H1 (cell line): ENCODE measurements around the gene RNASEL. TPM values are rescaled to one million over a fixed set of nuclear protein-coding genes. Genes with fewer than 3 reads are reported as not detected.

ENCODE experiments used
- CTCF ChIA-PET: fragments of 300-600 bp; sonication (Branson Sonifier 250); formaldehyde crosslinking; loops from one replicate; lab custom pipeline; 2021; ENCODE audit not compliant: partially characterized antibody; lab: Charles Lee
- POLR2A ChIA-PET: fragments of 300-600 bp; sonication (Branson Sonifier 250); formaldehyde crosslinking; loops from one replicate; lab custom pipeline; 2021; ENCODE audit warnings: inconsistent platforms; ENCODE audit not compliant: partially characterized antibody; lab: Charles Lee
- DNase-seq, 2 experiments: peaks; one replicate each; pipeline versions ENCODE4 v3.0.0 to v3.0.0-alpha.2; 2010 to 2022; ENCODE audit warnings: low spot score in 2 of 2, low read depth in 1 of 2, mixed read lengths in 1 of 2
- FAIRE-seq: peaks from 2 replicates; lab custom pipeline; 2011; peaks lifted over from hg19 to GRCh38; lab: Jason Lieb, UNC
- H2AFZ ChIP-seq: 2 replicates; pipeline ENCODE4 v1.8.1; 2012; ENCODE audit warnings: low read length, inconsistent platforms
- H2AK5ac ChIP-seq: 2 replicates; pipeline ENCODE4 v1.6.1; 2013; ENCODE audit warnings: low read depth, low read length
- H2BK120ac ChIP-seq: replicated peaks from 2 replicates; pipeline ENCODE3; 2013; ENCODE audit warnings: low read depth, low read length, inconsistent platforms
- H2BK12ac ChIP-seq: 2 replicates; pipeline ENCODE4 v1.6.1; 2013; ENCODE audit warnings: low read depth, low read length
- H2BK15ac ChIP-seq: 2 replicates; pipeline ENCODE4 v1.6.1; 2013; ENCODE audit warnings: low read length
- H2BK20ac ChIP-seq: 2 replicates; pipeline ENCODE4 v1.6.1; 2013; ENCODE audit warnings: low read length
- H2BK5ac ChIP-seq: 2 replicates; pipeline ENCODE4 v1.6.1; 2013; ENCODE audit warnings: low read depth, low read length
- H3K14ac ChIP-seq: 2 replicates; pipeline ENCODE4 v1.6.1; 2013; ENCODE audit warnings: inconsistent platforms; ENCODE audit not compliant: insufficient read length
- H3K18ac ChIP-seq: 2 replicates; pipeline ENCODE4 v1.6.1; 2013; ENCODE audit warnings: low read length; ENCODE audit errors: extremely low read depth
- H3K23ac ChIP-seq: 2 replicates; pipeline ENCODE4 v1.6.1; 2013; ENCODE audit warnings: inconsistent platforms; ENCODE audit not compliant: insufficient read length
- H3K23me2 ChIP-seq: 2 replicates; pipeline ENCODE4 v1.6.1; 2013; ENCODE audit warnings: low read depth, low read length
- H3K27ac ChIP-seq: 2 replicates; pipeline ENCODE4 v1.6.1; 2011; ENCODE audit warnings: low read depth, low read length, inconsistent platforms
- H3K27me3 ChIP-seq, 4 experiments: replicated peaks in 1 of 4; 1 replicate in 1 of 4; 2 replicates in 3 of 4; pipeline versions ENCODE4 v1.6.1 to v1.8.1; 2011 to 2013; ENCODE audit warnings: low read length in 3 of 4, mild to moderate bottlenecking in 3 of 4, inconsistent platforms in 2 of 4, mixed read lengths in 2 of 4, moderate library complexity in 1 of 4; ENCODE audit not compliant: control insufficient read depth in 3 of 4, insufficient read depth in 3 of 4; ENCODE audit errors: extremely low read depth in 1 of 4
- H3K36me3 ChIP-seq, 4 experiments: 2 replicates each; pipeline versions ENCODE4 v1.6.1 to v1.8.1; 2011 to 2013; ENCODE audit warnings: mild to moderate bottlenecking in 4 of 4, low read length in 3 of 4, moderate library complexity in 2 of 4, control low read depth in 1 of 4, inconsistent platforms in 1 of 4; ENCODE audit not compliant: insufficient read depth in 4 of 4, control insufficient read depth in 2 of 4
- H3K4ac ChIP-seq: replicated peaks from 2 replicates; pipeline ENCODE3; 2013; ENCODE audit warnings: low read length, low read depth, mixed read lengths, inconsistent platforms; ENCODE audit not compliant: insufficient read length
- H3K4me1 ChIP-seq, 4 experiments: replicated peaks in 1 of 4; 1 replicate in 1 of 4; 2 replicates in 3 of 4; pipeline versions ENCODE4 v1.6.1 to v1.8.1; 2011 to 2013; ENCODE audit warnings: low read length in 3 of 4, inconsistent platforms in 2 of 4, mixed read lengths in 1 of 4; ENCODE audit not compliant: insufficient read depth in 4 of 4, control insufficient read depth in 3 of 4
- H3K4me2 ChIP-seq, 2 experiments: 2 replicates each; pipeline versions ENCODE4 v1.6.1 to v1.8.1; 2011 to 2013; ENCODE audit warnings: low read depth in 2 of 2, low read length in 2 of 2, control low read depth in 1 of 2, inconsistent platforms in 1 of 2, mild to moderate bottlenecking in 1 of 2; ENCODE audit not compliant: insufficient read depth in 1 of 2
- H3K4me3 ChIP-seq, 4 experiments: fragments of 200-600, 300-600 bp in 1 of 4; sonication (generic), shearing (Covaris generic), sonication (Bioruptor Twin) in 1 of 4; 2 replicates each; pipeline versions ENCODE4 v1.5.1 to v1.8.1; 2011 to 2016; ENCODE audit warnings: low read length in 4 of 4, low read depth in 3 of 4, control low read depth in 2 of 4, inconsistent platforms in 2 of 4, mild to moderate bottlenecking in 2 of 4, mixed read lengths in 1 of 4, moderate library complexity in 1 of 4; ENCODE audit not compliant: insufficient read depth in 2 of 4; ENCODE audit errors: extremely low read depth in 1 of 4
- H3K56ac ChIP-seq: replicated peaks from 2 replicates; pipeline ENCODE3; 2013; ENCODE audit warnings: low read depth, mild to moderate bottlenecking, mixed read lengths, low read length, inconsistent platforms; ENCODE audit not compliant: insufficient read length
- H3K79me1 ChIP-seq: 2 replicates; pipeline ENCODE4 v1.6.1; 2013; ENCODE audit warnings: low read depth, low read length, control low read depth
- H3K79me2 ChIP-seq, 2 experiments: 2 replicates each; pipeline versions ENCODE4 v1.6.1 to v1.8.1; 2012 to 2013; ENCODE audit warnings: low read length in 2 of 2, mild to moderate bottlenecking in 2 of 2, inconsistent platforms in 1 of 2; ENCODE audit not compliant: insufficient read depth in 2 of 2, control insufficient read depth in 1 of 2
- H3K9ac ChIP-seq, 4 experiments: replicated peaks in 1 of 4; 1 replicate in 1 of 4; 2 replicates in 3 of 4; pipeline versions ENCODE4 v1.6.1 to v1.8.1; 2011 to 2013; ENCODE audit warnings: low read depth in 3 of 4, low read length in 3 of 4, control low read depth in 2 of 4, mild to moderate bottlenecking in 2 of 4, moderate library complexity in 2 of 4, inconsistent platforms in 1 of 4; ENCODE audit errors: extremely low read depth in 1 of 4
- H3K9me3 ChIP-seq, 2 experiments: 2 replicates each; pipeline versions ENCODE4 v1.6.1 to v1.8.1; 2012 to 2013; ENCODE audit warnings: mild to moderate bottlenecking in 2 of 2, moderate library complexity in 2 of 2, control low read depth in 1 of 2, inconsistent platforms in 1 of 2, low read depth in 1 of 2, low read length in 1 of 2, mixed read lengths in 1 of 2; ENCODE audit not compliant: insufficient read depth in 2 of 2
- H4K20me1 ChIP-seq, 2 experiments: replicated peaks in 1 of 2; 2 replicates each; pipeline versions ENCODE3 to v1.8.1; 2011 to 2013; ENCODE audit warnings: inconsistent platforms in 2 of 2, low read length in 2 of 2, mild to moderate bottlenecking in 1 of 2; ENCODE audit not compliant: insufficient read depth in 2 of 2, control insufficient read depth in 1 of 2
- H4K5ac ChIP-seq: 2 replicates; pipeline ENCODE4 v1.6.1; 2013; ENCODE audit warnings: low read length, low read depth, mixed read lengths, inconsistent platforms; ENCODE audit not compliant: insufficient read length
- H4K8ac ChIP-seq: 2 replicates; pipeline ENCODE4 v1.8.0; 2013; ENCODE audit warnings: mild to moderate bottlenecking, moderate library complexity, low read length, inconsistent platforms; ENCODE audit not compliant: insufficient read depth; ENCODE audit errors: extremely low read depth
- H4K91ac ChIP-seq: replicated peaks from 2 replicates; pipeline ENCODE3; 2013; ENCODE audit warnings: low read length, mixed read lengths, inconsistent platforms; ENCODE audit not compliant: insufficient read length
- ASH2L ChIP-seq: fragments of 200-600, 300-600 bp; sonication (generic); IDR thresholded peaks from one replicate; pipeline ENCODE4 v1.7.1; 2017; ENCODE audit warnings: low read length
- BACH1 ChIP-seq: IDR thresholded peaks from 2 replicates; pipeline ENCODE4 v1.6.1; 2012; ENCODE audit warnings: low read length, improper control_type of control experiment
- EGR1 ChIP-seq: IDR thresholded peaks from 2 replicates; pipeline ENCODE4 v1.6.1; 2011; ENCODE audit warnings: low read depth, low read length, borderline replicate concordance
- FOSL1 ChIP-seq: IDR thresholded peaks from 2 replicates; pipeline ENCODE4 v1.6.1; 2011; ENCODE audit warnings: mild to moderate bottlenecking, low read depth, low read length, moderate library complexity; ENCODE audit not compliant: insufficient read depth
- JUND ChIP-seq: IDR thresholded peaks from 2 replicates; pipeline ENCODE4 v1.6.1; 2011; ENCODE audit warnings: mild to moderate bottlenecking, improper control_type of control experiment, low read length
- KDM5A ChIP-seq: fragments of 200-600 bp; IDR thresholded peaks from 2 replicates; pipeline ENCODE4 v1.7.1; 2012; ENCODE audit warnings: mild to moderate bottlenecking, low read length, inconsistent platforms, mixed read lengths
- RAD21 ChIP-seq, 2 experiments: IDR thresholded peaks in 1 of 2; conservative IDR thresholded peaks in 1 of 2; 2 replicates each; pipeline ENCODE4 v1.6.1; 2011; ENCODE audit warnings: low read depth in 2 of 2, low read length in 2 of 2, improper control_type of control experiment in 1 of 2, inconsistent platforms in 1 of 2, mild to moderate bottlenecking in 1 of 2, moderate library complexity in 1 of 2
- RNF2 ChIP-seq: fragments of 200-900, 300-1000 bp; sonication (generic); IDR thresholded peaks from 2 replicates; pipeline ENCODE4 v1.7.1; 2016; ENCODE audit warnings: borderline replicate concordance, low read depth, mild to moderate bottlenecking, antibody characterized with exemption, low read length; ENCODE audit not compliant: poor library complexity, severe bottlenecking; ENCODE audit errors: missing control alignments
- SAP30 ChIP-seq: fragments of 300-600 bp; sonication (generic); IDR thresholded peaks from 2 replicates; pipeline ENCODE4 v1.7.1; 2012; ENCODE audit warnings: low read length, moderate library complexity, mild to moderate bottlenecking, inconsistent platforms; ENCODE audit not compliant: insufficient read depth, insufficient replicate concordance
- SUZ12 ChIP-seq: fragments of 200-600 bp; sonication (generic); IDR thresholded peaks from 2 replicates; pipeline ENCODE4 v1.6.1; 2012; ENCODE audit warnings: mild to moderate bottlenecking, inconsistent platforms, low read length, moderate library complexity, mixed read lengths
- WGBS, 2 experiments: shearing (Covaris generic) in 1 of 2; methylation state at CpG; one replicate each; pipeline versions ENCODE4 v1.1.6 to v1.1.7; 2013 to 2015; ENCODE audit warnings: low lambda C conversion rate in 2 of 2, mixed read lengths in 2 of 2, inconsistent platforms in 1 of 2, low coverage in 1 of 2, missing lambda C conversion rate in 1 of 2; ENCODE audit not compliant: insufficient replicate concordance in 2 of 2, insufficient coverage in 1 of 2, insufficient read length in 1 of 2; ENCODE audit errors: extremely low coverage in 1 of 2, missing lambda C conversion rate in 1 of 2; 5-methylcytosine and 5-hydroxymethylcytosine counted together
- polyA plus RNA-seq, 7 experiments: library from polyadenylated mRNA; depleted of rRNA in 3 of 7; stranded (reverse) in 5 of 7; unstranded in 2 of 7; fragments of >200 nt in 5 of 7; fragments of 200-250 nt in 2 of 7; gene quantifications; 1 replicate in 5 of 7; 2 replicates in 1 of 7; 4 replicates in 1 of 7; pipeline versions ENCODE4 v1.2.1 to v1.2.3, GENCODE V29; 2011 to 2013; ENCODE audit warnings: missing spikeins in 2 of 7, mixed read lengths in 2 of 7
- total RNA-seq: library from RNA; stranded (reverse); fragmentation: NEBNext Ultra II Directional; extraction: Animal tissue kit (Norgen Biotek cat#: 25700); gene quantifications from 2 replicates; pipeline ENCODE4 v1.2.1, GENCODE V29; 2021

The RNASEL gene
- total and polyA plus RNA-seq, 2 of the 8 experiments (the other 6 are each of a cell fraction or from before 2014, with no cell fraction given): 0.39 to 0.78 TPM

DNA sequence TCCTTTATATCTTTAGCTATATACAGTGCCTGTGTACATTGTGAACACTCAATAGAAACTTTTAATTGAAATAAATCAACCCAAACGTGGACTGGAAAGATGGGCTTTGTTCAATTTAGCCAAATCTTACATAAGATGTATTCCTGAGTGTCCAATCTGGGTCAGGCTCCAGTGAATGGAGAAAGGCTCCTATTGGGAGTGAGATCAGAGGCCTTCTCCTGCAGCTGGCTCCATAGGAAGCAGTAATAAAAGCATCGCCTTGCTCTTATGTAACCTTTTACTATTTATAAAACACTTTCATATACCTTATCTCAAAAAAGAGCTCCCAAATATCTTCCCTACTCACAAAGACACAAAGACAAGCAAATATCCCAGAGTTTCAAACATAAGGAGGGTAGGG lies 40.0 kb upstream of the RNASEL start:
- H4K91ac ChIP-seq: no peak overlapping the region
- H3K23ac ChIP-seq: no peak overlapping the region
- H3K36me3 ChIP-seq: no peaks in the 10 kb centered on the region
- H3K14ac ChIP-seq: no peak overlapping the region
- H3K18ac ChIP-seq: no peak overlapping the region
- no peak overlapping the region for H2BK12ac ChIP-seq
- H2AFZ ChIP-seq: no peak overlapping the region
- peaks cover 6 to 21% (median 15%) of the 10 kb centered on the region in 4 experiments; a peak in 6 of 7 replicates for H3K4me1 ChIP-seq
- 82% methylated on average over 2 of the region's 2 CpGs; no CpG with 5 or more reads in 1 of the 2 experiments for WGBS, 2 experiments
- H3K9ac ChIP-seq: no peak overlapping the region
- H2BK15ac ChIP-seq: no peak overlapping the region
- no peak overlapping the region for H3K4me2 ChIP-seq
- H3K23me2 ChIP-seq: no peaks in the 10 kb centered on the region; the same call in 1 of the 2 replicates
- DNase-seq (no peak), FAIRE-seq (no peak)
- H3K79me1 ChIP-seq: no peaks in the 10 kb centered on the region
- no peaks in the 10 kb centered on the region for H3K79me2 ChIP-seq
- H4K5ac ChIP-seq: no peak overlapping the region
- no peaks in the 10 kb centered on the region for H3K27me3 ChIP-seq
- H3K27ac ChIP-seq: no peak overlapping the region
- ChIA-PET POLR2A (interaction anchor here (0.8 to 15.8 kb wide), 6 partner anchors 9 to 39 kb away, joined by 3 to 107 read pairs (median 3); no protein-coding TSS in a partner anchor), CTCF (interaction anchor here (1.0 to 5.0 kb wide), 13 partner anchors 12 to 155 kb away, joined by 3 to 35 read pairs (median 4); no protein-coding TSS in a partner anchor)
- no peak overlapping the region for H2BK120ac ChIP-seq
- no peak overlapping the region for H4K8ac ChIP-seq
- no peak overlapping the region for H2BK20ac ChIP-seq
- no peaks in the 10 kb centered on the region for H3K9me3 ChIP-seq
- no peak overlapping the region for H3K56ac ChIP-seq
- H2BK5ac ChIP-seq: no peak overlapping the region
- no peaks in the 10 kb centered on the region for H4K20me1 ChIP-seq
- no peak overlapping the region for H3K4me3 ChIP-seq
- no peak overlapping the region for H2AK5ac ChIP-seq
- H3K4ac ChIP-seq: no peak overlapping the region
- no peak for TF ChIP-seq JUND
- TF ChIP-seq FOSL1: no peak
- no peak for TF ChIP-seq SAP30
- no peak for TF ChIP-seq KDM5A
- TF ChIP-seq ASH2L: no peak
- TF ChIP-seq EGR1: no peak
- TF ChIP-seq BACH1: no peak
- no peak for TF ChIP-seq RNF2
- TF ChIP-seq RAD21 (IDR thresholded peaks at IDR 0.05 in 1 of 2, conservative IDR thresholded peaks at IDR 0.05 in 1 of 2; ENCODE audit: low read depth in 2 of 2, low read length in 2 of 2): no peak
- no peak for TF ChIP-seq SUZ12
